ENCODE measurements around the gene MYBPC3.

Gene MYBPC3

GRCh38 chr11:47356129-47356997 lies 3.9 kb upstream of the MYBPC3 start:
- no peak for DNase-seq

GRCh38 chr11:47355283-47356128 lies 3.0 kb upstream of the MYBPC3 start:
- peak; percentile 91 for DNase-seq

GRCh38 chr11:47354913-47355282 lies 2.4 kb upstream of the MYBPC3 start:
- peak; percentile 17 for DNase-seq

GRCh38 chr11:47353978-47354774 lies 1.7 kb upstream of the MYBPC3 start:
- DNase-seq, result no peak

- DNase-seq, result no peak
Measured at GRCh38 chr11:47351156-47352126, 1.1 kb downstream of the MYBPC3 start.

- no peak for DNase-seq
Measured at GRCh38 chr11:47350315-47350714, 2.2 kb downstream of the MYBPC3 start.

GRCh38 chr11:47349521-47350095 lies 2.9 kb downstream of the MYBPC3 start:
- DNase-seq, result no peak

- peak; percentile 10 for DNase-seq
Measured at GRCh38 chr11:47348859-47349258, 3.6 kb downstream of the MYBPC3 start.

- DNase-seq, result no peak
Measured at GRCh38 chr11:47348131-47348802, 4.2 kb downstream of the MYBPC3 start.

GRCh38 chr11:47347137-47347536 lies 5.4 kb downstream of the MYBPC3 start:
- DNase-seq, result no peak

- no peak for DNase-seq
Measured at GRCh38 chr11:47345890-47346563, 6.5 kb downstream of the MYBPC3 start.

- DNase-seq, result no peak
Measured at GRCh38 chr11:47342854-47343253, 9.6 kb downstream of the MYBPC3 start.

- no peak for DNase-seq
Measured at GRCh38 chr11:47342036-47342803, 10.3 kb downstream of the MYBPC3 start.

- no peak for DNase-seq
Measured at GRCh38 chr11:47340980-47341775, 11.3 kb downstream of the MYBPC3 start.

- no peak for DNase-seq
Measured at GRCh38 chr11:47340010-47340409, 12.5 kb downstream of the MYBPC3 start.

- no peak for DNase-seq
Measured at GRCh38 chr11:47338396-47339241, 13.9 kb downstream of the MYBPC3 start.

- no peak for DNase-seq
Measured at GRCh38 chr11:47337229-47337924, 15.1 kb downstream of the MYBPC3 start.
